ENCODE measurements around the gene HGFAC. TPM values are rescaled to one million over a fixed set of nuclear protein-coding genes. Genes with fewer than 3 reads are reported as not detected.

Gene HGFAC
- total RNA-seq (under 1 TPM in 5 of 9 donors, not detected in 4; 0.12 to 0.83 (median 0.22) TPM), polyA plus RNA-seq (under 1 TPM in 2 of 3 donors, not detected in 1; 0.64 to 0.84 TPM)
- long read RNA-seq, donor 1: 0 reads
- long read RNA-seq, donor 2: 0 reads
- long read RNA-seq, donor 3: 0 reads
- long read RNA-seq, donor 4: 0 reads
- long read RNA-seq, donor 5: 0 reads
- long read RNA-seq, donor 6: 0 reads
- long read RNA-seq, donor 7: 0 reads
- long read RNA-seq, donor 8: 0 reads
- long read RNA-seq, donor 9: 0 reads
- long read RNA-seq, donor 10: 0 reads

- Histone ChIP-seq H3K27ac (no peak within 1 kb of the TSS), H3K4me3 (no peak within 1 kb of the TSS), H3K36me3 (replicated peaks in 1 of 2) (no peaks in the 10 kb centered on the region), H3K4me1 (replicated peaks in 1 of 2) (peaks cover 0 to 7% of the 10 kb centered on the region in 2 donors), H3K9me3 (replicated peaks in 1 of 3) (no peaks in the 10 kb centered on the region), H3K27me3 (no peaks in the 10 kb centered on the region)
- no peak for DNase-seq
- TF ChIP-seq POLR2A (IDR thresholded peaks at IDR 0.05): no peak
- TF ChIP-seq CTCF (IDR thresholded peaks at IDR 0.05): no peak
- intact Hi-C loops (cut with DNase I): loop anchor here in 1 of 2 donors (5.0 to 10.0 kb wide), 2 partner anchors 247 to 339 kb away; no protein-coding TSS in a partner anchor
- WGBS, 4 donors: 77 to 86% (median 78%) methylated on average over 11 to 27 of the region's 27 CpGs
Measured at GRCh38 chr4:3441501-3442459, at the start of gene HGFAC. Gene HGFAC, plus strand, starts transcription at chr4:3441968. Its CDS starts 34 bp downstream, at chr4:3442002.

GRCh38 chr4:3392321-3392720, 49.4 kb upstream of the HGFAC start:
- TF ChIP-seq CTCF (IDR thresholded peaks at IDR 0.05): no peak
- TF ChIP-seq POLR2A (IDR thresholded peaks at IDR 0.05): no peak
- DNase-seq: no peak
- Histone ChIP-seq H3K4me3 (no peak overlapping the region), H3K9me3 (replicated peaks in 1 of 3) (no peaks in the 10 kb centered on the region), H3K27ac (no peak overlapping the region), H3K27me3 (no peaks in the 10 kb centered on the region), H3K36me3 (replicated peaks in 1 of 2) (no peaks in the 10 kb centered on the region), H3K4me1 (replicated peaks in 1 of 2) (peaks cover 4 to 7% of the 10 kb centered on the region in 2 donors)
- WGBS, 4 donors: 89 to 97% (median 92%) methylated on average over 4 of the region's 4 CpGs
- intact Hi-C loops (cut with DNase I): no loop called here

GRCh38 chr4:3393171-3393570, 48.6 kb upstream of the HGFAC start:
- H3K27me3 ChIP-seq: no peaks in the 10 kb centered on the region
- H3K9me3 ChIP-seq (replicated peaks in 1 of 3): no peaks in the 10 kb centered on the region
- H3K4me3 ChIP-seq: no peak overlapping the region
- no peak overlapping the region for H3K27ac ChIP-seq
- intact Hi-C loops (cut with DNase I): no loop called here
- peaks cover 4 to 7% of the 10 kb centered on the region in 2 donors for H3K4me1 ChIP-seq (replicated peaks in 1 of 2)
- H3K36me3 ChIP-seq (replicated peaks in 1 of 2): no peaks in the 10 kb centered on the region
- peak in 2 of 7 donors; percentile 3 to 15 for DNase-seq
- WGBS, 4 donors: 82 to 95% (median 94%) methylated on average over 5 to 8 of the region's 8 CpGs
- TF ChIP-seq POLR2A (IDR thresholded peaks at IDR 0.05) (no peak), CTCF (IDR thresholded peaks at IDR 0.05) (no peak)

GRCh38 chr4:3396600-3396999, 45.2 kb upstream of the HGFAC start:
- TF ChIP-seq POLR2A (IDR thresholded peaks at IDR 0.05): no peak
- no peak for TF ChIP-seq CTCF (IDR thresholded peaks at IDR 0.05)
- Histone ChIP-seq H3K27me3 (no peaks in the 10 kb centered on the region), H3K27ac (no peak overlapping the region), H3K4me3 (no peak overlapping the region), H3K9me3 (replicated peaks in 1 of 3) (no peaks in the 10 kb centered on the region), H3K36me3 (replicated peaks in 1 of 2) (no peaks in the 10 kb centered on the region), H3K4me1 (replicated peaks in 1 of 2) (peaks cover 0 to 7% of the 10 kb centered on the region in 2 donors)
- WGBS, 4 donors: 70 to 96% (median 76%) methylated on average over 2 of the region's 2 CpGs
- intact Hi-C loops (cut with DNase I): no loop called here
- DNase-seq: peak in 2 of 7 donors; percentile 6 to 12
